NCI-H446 (cell line): ENCODE measurements around the gene PNMA8B.

Source experiments
- DNase-seq, 2 experiments: peaks; one replicate each; lab custom pipeline; 2025; lab: John Stamatoyannopoulos, UW

PNMA8B gene

DNA sequence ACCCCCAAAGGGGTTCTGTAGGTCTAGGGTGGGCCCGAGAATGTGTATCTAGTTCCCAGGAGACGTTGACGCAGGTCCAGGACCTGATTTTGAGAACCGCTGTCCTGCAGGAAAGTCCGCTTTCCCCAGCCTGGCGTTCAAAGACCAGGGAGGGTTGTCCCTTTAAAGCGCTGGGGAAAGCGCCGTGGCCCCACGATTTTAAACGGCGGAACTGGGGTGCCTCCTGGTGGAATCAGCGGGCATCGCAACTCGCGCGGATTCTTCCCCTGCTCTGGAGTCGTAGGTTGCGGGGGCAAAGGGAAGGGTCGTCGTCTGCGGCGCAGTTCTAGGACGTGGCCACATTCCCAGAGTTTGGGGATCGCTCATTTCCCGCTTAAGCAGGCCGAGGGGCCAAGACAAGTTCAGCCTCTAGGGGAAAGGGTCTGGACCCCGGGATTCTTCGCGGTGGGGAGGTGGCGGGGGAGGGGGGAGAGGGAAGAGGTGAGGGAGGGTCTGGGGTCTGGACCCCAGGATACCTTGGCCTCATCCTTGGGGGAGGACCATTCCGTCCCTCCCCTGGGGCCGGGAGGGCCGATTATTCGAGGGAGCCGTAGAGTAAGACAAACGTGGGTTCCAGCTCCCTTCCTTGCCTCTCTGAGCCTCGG lies 7.7 kb downstream of the PNMA8B start:
- DNase-seq, result peak; percentile 44 to 85

DNA sequence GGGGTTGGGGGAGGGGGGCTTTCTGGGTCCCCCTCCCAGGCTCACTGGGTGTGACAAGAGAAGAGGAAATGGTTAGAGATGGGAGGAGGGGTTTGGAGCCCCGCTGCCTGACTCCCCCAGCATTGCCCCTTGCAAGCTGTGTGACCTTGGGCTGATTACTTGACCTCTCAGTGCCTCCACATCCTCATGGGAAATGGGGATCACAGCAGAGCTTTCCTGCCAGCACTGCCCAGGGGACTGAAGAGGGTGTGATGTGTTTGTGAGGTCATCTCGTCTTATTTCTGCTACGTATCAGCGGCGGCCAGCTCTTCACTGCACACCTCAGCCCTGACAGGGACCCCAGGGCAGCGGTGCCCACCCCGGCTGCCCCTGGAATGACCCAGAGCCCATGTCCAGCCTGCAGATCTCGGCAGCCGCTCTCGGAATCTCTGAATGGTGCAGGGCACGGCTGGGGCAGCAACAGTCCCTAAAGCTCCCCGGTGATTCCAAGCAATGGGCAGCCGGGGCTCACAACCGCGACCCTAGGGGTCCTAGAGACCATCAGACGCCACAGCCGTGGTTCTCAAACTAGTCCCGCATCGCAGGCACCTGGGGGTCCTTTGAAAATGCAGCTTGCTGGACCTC lies 8.4 kb downstream of the PNMA8B start:
- no peak for DNase-seq

DNA sequence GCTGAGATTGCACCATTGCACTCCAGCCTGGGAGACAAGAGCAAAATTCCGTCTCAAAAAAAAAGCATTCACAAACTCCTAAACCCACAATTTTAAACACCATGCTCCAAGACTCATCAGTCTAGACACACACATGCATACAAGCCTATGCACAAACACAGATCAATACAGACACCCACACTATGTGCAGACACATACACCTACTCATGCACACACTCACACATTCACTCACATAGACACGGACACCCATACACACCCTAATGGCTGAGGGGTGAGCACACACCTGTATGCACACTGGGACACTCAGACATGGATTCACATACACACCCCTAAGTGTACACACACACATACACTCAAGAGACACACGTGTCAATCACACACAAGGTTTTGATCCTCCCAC lies 9.3 kb downstream of the PNMA8B start:
- no peak for DNase-seq

DNA sequence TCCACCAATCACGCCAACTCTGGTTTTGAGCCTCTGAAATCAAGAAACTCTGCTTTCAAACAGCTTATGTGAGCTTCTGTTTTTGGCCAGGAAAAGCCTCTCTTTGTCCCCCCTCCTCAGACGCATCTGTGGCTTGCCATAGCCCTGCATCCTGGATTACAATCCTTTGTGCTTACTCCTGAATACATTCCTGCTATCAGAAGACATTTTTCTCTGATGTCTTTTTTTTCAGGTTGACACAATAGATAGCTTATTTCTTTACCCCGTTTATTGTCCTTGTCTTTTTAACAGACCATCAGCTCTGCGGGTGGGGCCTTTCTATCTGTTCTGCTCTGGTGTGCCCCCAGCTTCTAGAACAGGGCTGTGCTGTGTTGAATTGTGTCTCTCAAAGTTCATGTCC lies 11.0 kb downstream of the PNMA8B start:
- DNase-seq, result no peak

DNA sequence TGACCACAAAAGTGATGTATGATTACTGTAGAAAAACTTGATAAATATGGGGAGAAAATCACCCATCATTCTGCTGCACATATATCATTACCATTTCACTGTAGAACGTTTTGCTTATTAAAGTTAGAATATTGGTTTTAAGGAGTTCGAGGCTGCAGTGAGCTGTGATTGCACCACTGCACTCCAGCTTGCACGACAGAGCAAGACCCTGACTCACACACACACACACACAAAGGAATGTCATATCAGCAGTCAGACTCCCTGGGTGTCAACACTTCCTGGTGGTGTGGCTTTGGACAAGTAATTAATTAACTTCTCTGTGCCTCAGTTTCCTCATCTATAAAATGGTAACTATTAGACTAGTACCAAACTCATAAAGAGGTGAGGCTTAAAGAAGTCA lies 13.0 kb downstream of the PNMA8B start:
- DNase-seq, result no peak

DNA sequence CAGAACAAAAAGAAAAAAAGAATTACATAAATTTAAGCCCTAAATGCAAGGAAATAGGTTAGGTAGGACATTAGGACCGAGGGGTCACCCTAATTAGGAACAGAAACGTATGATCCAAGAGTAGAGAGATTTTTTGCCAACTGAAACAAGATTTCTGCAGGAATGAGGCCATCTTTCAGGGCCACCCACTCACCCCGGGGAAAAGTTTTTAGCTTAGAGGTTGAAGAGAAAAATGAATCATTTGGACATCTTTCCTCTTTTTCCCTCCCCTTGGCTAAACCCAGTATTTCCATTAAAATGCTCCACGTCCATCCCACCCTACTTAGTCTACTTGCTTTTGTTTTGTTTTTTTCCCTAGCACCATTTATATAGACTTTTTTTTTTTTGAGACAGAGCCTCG lies 13.7 kb downstream of the PNMA8B start:
- no peak for DNase-seq

DNA sequence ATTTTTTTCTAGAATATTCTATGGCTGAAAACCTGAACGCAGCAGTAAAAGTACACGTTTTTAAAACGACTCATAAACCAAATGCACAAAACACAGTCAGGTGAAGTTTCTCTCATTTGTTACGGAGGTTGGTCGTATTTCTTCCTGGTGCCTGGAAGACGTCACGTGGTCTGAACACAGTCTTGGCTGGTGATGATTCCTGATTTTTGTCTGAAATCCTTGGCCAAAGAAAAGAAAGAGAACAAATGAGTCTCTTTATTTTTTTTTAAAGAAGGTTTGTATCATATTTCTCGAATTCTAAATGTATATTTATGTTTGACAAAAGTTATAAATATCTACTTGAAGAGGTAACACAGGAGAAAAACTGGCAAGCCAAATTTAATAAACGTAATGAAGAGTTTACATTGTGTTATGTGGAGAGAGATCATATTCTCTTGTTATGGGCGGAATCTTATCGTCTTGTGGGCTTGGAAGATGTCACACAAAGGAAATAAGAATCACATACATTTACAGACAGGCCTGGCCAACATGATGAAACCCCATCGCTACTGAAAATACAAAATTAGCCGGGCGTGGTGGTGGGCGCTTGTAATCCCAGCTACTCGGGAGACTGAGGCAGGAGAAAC lies 14.3 kb downstream of the PNMA8B start:
- DNase-seq, result no peak

DNA sequence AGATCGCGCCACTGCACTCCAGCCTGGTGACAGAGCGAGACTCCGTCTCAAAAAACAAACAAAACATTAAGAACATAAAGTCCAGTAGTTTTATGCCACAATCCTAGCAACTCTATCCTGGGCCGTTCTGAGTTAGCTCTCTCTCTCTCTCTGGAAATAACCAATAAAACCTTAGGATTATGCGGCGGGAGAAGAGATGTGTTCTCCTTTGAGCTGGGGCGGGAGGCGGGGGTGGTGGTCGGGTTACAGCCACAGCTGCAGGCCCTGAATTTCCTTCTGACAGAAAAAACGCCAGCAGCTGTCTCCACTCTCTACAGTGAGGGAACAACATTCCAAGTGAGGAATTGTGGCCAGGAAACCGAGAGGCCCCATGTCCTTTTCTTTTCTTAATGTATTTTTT lies 15.3 kb downstream of the PNMA8B start:
- no peak for DNase-seq

DNA sequence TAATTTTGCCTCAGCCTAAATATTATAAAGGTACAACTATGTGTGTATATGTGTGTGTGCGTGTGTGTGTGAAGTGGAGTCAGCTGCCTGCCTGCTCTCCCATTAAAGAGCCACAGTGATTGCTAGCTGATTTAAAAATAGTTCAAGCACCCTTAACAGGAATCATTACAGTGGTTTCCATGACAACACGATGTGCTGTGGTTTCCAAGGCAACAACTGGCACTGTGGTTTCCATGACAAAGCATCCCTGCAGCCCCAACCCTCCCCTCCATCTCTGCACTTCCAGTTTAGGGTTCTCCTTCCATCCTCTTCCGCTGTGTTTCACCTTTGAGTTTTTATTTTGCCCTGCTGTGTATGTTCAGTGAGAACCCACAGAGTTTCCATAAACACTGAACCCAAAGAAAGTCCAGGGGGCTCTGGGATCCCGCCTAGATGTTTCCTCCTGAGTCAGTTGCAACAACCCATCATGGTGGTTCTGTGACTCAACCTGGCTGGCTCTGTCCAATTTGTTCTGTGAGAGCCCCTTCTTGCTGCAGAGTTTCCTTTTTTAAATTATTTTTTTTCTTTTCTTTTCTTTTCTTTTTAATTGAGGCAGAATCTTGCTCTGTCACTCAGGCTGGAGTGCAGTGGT lies 17.2 kb downstream of the PNMA8B start:
- peak in 1 of 2 experiments; percentile 27 for DNase-seq

DNA sequence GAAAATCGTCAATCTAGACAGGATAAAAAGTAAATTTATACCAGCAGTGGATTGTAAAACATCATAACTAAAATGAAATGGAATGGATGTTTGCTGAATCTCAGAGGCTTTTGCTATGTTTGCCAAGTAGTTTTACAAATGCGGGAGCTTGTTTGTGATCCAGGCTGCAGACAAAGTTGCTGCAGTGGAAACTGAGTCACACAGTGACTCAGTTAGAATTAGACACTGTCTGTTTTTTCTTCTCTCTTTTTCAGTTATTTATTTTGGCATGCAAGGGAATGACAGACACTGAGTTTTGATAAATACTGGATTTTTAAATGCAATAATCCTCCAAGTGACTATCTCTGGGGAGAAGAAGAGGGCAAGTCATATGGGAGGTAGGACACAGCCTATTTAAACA lies 19.7 kb downstream of the PNMA8B start:
- DNase-seq, result no peak

DNA sequence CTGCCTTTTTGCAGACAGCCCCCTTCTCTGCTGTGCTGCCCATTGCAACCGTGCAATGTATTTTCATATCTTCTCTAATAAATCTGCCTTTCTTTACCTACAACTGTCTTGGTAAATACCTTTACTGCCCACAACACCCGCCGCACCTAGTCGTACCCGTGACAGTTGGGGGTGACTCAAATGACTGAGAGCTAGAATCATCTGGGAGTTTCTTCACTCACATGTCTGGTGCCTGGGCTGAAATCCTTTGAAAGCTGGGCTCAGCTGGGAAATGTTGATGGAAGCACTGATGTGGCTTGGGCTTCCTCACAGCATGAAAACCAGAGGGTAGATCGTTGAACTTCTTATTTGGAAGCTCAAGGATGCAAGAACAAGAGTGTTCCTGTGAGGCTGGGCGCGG lies 21.5 kb downstream of the PNMA8B start:
- no peak for DNase-seq

DNA sequence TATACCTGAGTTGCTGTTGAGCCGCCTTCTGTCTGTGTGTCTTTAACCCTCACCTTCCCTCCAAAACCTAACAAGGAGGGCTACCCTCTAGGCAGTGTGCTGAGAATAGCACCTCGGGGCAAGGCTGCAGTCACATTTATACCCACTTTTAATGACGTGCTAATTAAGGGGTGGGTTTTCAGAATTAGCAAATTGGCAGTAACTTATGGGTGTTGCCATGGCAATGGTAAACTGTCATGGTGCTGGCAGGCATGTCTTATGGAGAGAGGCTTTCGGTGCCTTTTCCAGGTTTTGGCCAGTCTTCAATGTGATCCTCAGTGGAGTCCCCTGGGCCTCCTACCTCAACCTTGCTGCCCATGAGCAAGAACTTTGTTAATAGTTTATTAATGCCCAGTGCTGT lies 23.1 kb downstream of the PNMA8B start:
- DNase-seq, result no peak

DNA sequence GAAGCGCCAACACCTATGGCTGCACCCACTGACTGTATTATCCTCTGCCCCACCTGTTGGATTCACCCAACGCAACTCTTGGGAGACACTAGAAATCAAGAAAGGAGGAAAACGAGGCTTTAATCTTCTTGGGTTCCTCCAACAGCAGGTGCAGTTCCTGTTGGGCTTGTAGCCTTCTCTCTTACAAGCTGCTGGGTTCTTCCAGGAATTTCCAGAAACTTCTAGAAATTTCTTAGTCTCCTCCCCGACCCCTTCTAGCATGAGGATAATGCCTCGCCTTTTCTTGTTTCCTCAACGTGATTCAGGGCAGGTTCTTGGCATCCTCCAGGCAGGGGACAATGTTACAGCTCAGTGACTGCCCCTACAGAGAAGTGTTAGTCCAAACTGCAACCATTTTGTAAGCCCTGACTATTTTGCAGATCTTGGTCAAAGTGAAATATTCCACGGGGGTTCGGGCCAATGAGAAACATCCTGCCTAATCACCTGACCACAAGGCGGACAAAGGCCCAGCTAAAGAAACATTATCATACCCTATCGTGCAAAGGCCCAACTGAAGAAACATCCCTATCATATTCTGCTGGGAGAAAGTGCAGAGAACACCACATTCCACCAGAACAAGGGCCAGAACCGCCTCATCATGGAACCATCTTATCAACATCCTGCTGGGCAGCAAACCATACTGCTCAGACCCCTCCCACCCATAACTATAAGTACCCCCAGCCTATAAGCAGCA lies 23.7 kb downstream of the PNMA8B start:
- DNase-seq, result no peak

DNA sequence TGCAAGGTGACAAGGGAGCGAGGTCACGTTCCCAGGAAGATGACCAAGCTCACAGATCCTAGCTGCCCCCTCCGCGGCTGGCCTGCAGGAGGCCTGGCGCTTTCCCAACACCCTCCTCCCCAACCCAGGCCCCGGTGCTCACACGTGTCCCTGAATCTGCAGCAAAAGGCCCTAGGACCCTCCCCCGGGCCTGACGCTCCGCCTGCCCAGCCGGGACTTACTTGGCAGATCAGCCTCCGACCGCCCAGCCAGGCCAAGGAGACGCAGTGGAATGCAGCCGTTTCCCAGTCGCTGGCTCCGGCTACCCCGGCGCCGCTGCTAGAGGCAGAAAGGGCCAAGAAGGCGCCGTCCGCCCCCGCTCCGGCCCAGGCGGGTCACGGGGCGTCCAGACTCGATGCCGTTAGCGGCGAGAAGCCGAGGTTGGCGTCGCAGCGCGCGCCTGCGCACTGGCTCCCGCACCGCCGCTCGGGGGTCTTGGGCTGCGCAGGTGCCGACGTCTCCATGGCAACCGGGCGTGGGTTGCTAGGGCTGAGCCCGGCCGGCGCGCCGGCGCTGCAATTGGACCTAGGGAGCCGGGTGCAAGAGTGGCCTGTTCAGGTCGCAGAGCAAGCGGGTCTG lies 24.4 kb downstream of the PNMA8B start, which contains the start of gene PNMA8A:
Gene PNMA8A, minus strand, starts transcription at position 448 of the 618 bp plus-strand sequence. CDS start 528 bp downstream, outside the sequence.
- DNase-seq, result peak; percentile 56 to 92

DNA sequence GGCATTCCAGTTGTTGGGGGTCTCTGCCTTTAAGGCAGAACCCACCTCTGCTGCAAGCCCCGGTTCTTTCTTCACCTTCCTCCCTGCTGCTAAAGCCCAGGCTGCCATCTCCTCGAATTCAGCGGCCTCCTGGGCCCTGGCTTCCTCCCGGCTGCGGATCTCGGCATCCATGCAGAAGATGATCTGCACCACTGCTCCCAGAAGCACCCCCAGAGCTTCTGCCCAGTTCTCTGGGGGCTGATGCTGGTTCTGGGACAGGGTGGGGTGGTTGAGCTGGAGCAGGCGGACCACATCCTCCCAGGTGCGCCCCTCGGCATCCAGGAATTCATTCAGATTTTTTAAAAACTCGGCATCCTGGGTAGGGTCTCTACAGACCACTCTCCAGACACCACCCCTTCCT lies 25.3 kb downstream of the PNMA8B start:
- DNase-seq, result no peak

DNA sequence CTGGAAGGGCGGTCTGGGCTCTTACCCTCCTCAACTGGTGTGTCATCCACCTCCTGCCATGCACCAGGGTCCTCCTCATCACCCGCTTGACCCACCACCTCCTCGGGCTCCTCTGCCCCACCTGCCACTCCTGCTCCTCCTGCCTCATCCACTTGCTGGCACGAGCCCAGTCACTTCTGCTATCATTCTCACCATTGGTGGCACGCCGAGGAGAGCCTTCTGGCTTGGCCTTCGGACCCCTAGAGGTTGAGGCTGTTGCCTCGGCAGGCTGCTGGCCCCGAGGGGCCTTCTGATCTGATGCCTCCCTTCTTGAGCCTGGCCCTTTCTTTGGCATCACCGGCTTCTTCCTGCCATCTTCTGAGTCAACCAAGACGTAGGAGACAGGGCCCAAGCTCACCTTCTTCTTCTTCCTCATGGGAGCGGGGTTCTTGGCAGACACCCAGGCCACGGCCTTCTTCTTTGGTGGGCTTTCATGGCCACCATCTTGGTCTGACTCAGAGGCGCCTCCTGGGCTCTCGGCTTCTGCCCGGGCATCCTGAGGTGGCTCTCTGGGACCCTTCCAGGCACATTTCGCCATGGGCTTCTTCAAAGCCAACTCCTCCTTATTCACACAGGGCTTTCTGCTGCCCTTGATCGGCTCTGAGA lies 26.0 kb downstream of the PNMA8B start:
- no peak for DNase-seq

DNA sequence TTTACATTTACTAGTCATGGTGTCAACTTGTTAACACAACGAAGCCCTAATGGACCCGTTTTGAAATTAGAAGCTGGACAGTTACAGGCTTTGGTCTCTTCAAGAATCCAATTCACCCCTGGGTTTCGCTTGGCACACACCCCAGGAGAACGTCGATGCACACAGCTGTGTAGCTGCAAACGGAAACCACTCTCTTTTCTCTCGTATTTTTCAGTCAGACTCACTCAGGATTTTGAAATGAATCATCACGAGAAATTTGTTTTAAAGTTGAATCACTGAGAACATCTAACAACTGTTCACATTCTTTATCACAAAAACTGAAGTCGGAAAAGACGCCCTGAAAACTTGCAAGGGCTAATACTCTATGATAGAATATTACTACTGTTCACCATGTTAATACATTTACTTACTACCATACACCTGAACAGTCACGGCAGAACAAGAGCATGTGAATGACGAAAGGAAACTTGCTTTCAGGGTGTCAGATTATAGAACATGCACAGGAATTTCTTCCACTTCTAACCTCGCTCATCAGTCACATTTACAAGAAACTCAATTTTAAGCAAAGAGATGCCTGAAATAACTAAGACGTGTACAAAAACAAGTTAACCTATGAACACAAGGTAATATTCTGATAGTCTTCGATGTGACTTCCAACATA lies 29.0 kb downstream of the PNMA8B start:
- DNase-seq, result no peak

DNA sequence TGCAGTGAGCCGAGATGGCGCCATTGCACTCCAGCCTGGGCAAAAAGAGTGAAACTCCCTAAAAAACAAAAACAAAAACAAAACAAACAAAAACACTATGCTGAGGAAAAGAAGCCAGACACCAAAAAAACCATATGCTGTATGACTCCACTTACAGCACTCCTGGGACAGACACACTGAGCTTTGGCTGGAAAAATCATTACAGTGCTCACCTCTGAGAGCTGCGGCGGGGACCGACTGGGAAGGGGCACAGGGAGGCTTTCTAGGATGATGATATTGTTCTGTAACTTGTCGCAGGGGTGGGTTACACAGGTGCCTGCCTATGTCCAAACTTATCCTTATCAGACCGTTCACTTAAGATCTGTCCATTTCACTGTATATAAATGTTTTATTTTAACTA lies 32.2 kb downstream of the PNMA8B start:
- DNase-seq, result no peak

DNA sequence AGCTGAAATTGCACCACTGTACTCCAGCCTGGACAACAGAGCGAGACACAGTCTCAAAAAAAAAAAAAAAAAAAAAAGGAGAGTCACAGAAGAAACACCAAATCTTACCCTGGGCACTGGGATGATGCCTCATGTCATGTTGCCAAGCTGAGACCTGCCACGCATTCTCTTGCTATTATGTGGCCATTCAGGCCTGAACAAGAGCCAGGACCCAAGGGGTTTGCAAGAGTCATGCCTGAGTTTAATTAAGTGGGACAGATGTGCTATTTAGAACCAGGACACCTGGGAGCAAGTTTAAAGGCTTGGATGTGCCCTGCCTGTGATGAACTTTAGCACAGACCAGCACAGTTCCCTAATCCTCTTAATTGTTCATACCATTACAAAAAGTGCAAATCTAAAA lies 34.1 kb downstream of the PNMA8B start:
- DNase-seq, result no peak

DNA sequence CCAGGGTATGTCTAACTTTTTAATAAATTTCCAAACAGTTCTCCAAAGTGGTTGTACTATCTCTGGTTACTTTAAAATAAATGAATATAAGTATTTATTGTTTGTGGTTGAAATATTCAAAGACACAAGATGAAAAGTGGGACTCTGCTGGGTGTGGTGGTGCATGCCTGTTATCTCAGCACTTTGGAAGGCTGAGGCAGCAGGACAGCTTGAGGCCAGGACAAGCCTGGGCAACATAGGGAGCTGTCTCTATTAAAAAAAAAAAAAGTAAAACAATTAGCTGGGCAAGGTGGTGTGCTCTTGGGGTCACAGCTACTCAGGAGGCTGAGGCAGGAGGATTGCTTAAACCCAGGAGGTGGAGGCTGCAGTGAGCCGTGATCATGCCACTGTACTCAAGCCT lies 34.7 kb downstream of the PNMA8B start:
- DNase-seq, result no peak

DNA sequence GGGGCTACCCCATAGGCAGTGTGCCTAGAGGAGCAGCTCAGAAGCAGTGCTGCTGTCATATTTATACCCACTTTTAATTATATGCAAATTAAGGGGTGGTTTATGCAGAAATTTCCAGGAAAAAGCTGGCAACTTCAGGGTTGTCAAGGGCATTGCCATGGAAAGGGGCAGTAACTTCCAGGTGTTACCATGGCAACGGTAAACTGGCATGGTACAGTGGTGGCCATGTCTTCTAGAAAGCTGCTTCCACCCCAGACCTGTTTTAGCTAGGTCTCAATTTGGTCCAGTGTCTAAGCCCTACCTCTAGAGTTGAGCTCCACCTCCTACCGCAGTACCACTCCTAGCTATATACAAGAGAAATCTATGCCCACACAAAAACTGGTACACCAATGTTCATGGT lies 35.6 kb downstream of the PNMA8B start:
- no peak for DNase-seq
